Pancreas (tissue), 10 donors: ENCODE results near the gene ST8SIA1. TPM values are rescaled to one million over a fixed set of nuclear protein-coding genes. Genes with fewer than 3 reads are reported as not detected.
A peak's percentile ranks its signal among the peaks of the same experiment; 100 is the strongest.

Experiments
- ATAC-seq, 4 donors: fragments of 200-7000 bp; cut with Tn5 transposase; one replicate each; pipeline versions ENCODE4 v1.8.0 to v1.9.1; 2020; ENCODE audit warnings: mild to moderate bottlenecking in 4 of 4, moderate library complexity in 4 of 4
- DNase-seq, 6 donors: peaks; one replicate each; pipeline ENCODE4 v3.0.0-alpha.2; 2020
- FAIRE-seq: peaks from 2 replicates; lab custom pipeline; 2012; peaks lifted over from hg19 to GRCh38; lab: Jason Lieb, UNC
- H3K27ac ChIP-seq, 4 donors: fragments of 200-600 bp; sonication (generic); 1 replicate in 3 of 4; 2 replicates in 1 of 4; pipeline versions ENCODE4 v1.5.0 to v1.8.0; 2020
- H3K27me3 ChIP-seq, 4 donors: fragments of 200-600 bp; one replicate each; pipeline ENCODE4 v1.8.0; 2021
- H3K36me3 ChIP-seq, 3 donors: fragments of 200-600 bp; sonication (generic) in 1 of 3; one replicate each; pipeline versions ENCODE4 v1.5.0 to v1.8.0; 2020 to 2021
- H3K4me1 ChIP-seq, 3 donors: fragments of 200-600 bp; one replicate each; pipeline ENCODE4 v1.8.0; 2021
- H3K4me3 ChIP-seq, 4 donors: fragments of 200-600 bp; sonication (generic) in 2 of 4; one replicate each; pipeline versions ENCODE4 v1.5.0 to v1.8.0; 2020 to 2021
- H3K9me3 ChIP-seq, 4 donors: fragments of 200-600 bp; one replicate each; pipeline ENCODE4 v1.8.0; 2021
- WGBS, 2 donors: extraction: QIAGEN DNeasy Blood & Tissue Kit; methylation state at CpG; one replicate each; pipeline ENCODE4 v1.1.7; 2013; 5-methylcytosine and 5-hydroxymethylcytosine counted together
- intact Hi-C, 3 donors: fragments of 100-400 bp; cut with DNase I; formaldehyde crosslinking; loops; one replicate each; pipeline versions ENCODE4 v1.11.1 to v1.14.2; 2022
- polyA plus RNA-seq, 2 donors: library from polyadenylated mRNA; stranded (reverse); fragments of 200-250 nt; gene quantifications; one replicate each; pipeline ENCODE4 v1.2.3, GENCODE V29; 2013
- total RNA-seq, 6 donors: library from RNA; stranded (reverse); fragmentation: NEBNext Ultra II Directional in 4 of 6; extraction: Animal tissue kit (Norgen Biotek cat#: 25700) in 4 of 6; gene quantifications; one replicate each; pipeline versions ENCODE4 v1.2.1 to v1.2.4, GENCODE V29; 2021 to 2023
- TF ChIP-seq, protein P1 (sequence below), 4 donors: fragments of 200-600 bp; sonication (generic) in 3 of 4; IDR thresholded peaks; one replicate each; pipeline versions ENCODE4 v1.5.0 to v1.8.0; 2021; ENCODE audit warnings: antibody characterized with exemption in 4 of 4
- donor health status: healthy with polysubstance abuse.
- donor health status: DM: no; HTN: no; CAD: no; lungs with moderate emphysema.
- donor health status: DM: no; HTN: no; CAD: no.
- donor health status: control.
- donor health status: control.
- donor health status: Bipolar disorder and iron deficiency.
- donor health status: DM: yes; HTN: yes; CAD: no.
- donor health status: DM: no; HTN: no; CAD: no.
- donor health status: DM: no; HTN: no; CAD: no.
- donor health status: DM: yes; HTN: yes; CAD: no.

Gene ST8SIA1
- total and polyA plus RNA-seq, 8 donors = 0.38 to 1.5 (median 0.88) TPM; not detected in 2

DNA sequence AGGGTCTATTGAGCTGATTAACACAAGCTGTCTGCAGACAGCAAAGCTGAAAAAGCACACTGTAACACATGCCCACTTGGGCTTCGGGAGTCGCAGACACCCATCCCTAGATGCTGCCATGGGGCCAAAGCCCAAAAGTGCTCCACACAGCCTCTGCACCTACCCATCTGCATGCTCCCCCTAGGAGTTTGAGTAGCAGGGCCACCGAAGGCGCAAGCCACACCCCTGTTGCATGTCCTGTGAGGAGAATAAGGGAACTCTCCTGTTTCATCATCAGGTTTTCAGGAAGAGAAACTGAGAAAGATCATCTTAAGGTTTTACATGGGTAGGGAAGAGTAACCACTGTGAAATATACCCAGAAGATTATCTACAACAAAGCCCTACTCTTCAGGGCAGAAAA lies 5.6 kb upstream of the ST8SIA1 start:
- FAIRE-seq = no peak
- WGBS, 2 donors = 83 to 87% methylated on average over 4 of the region's 4 CpGs
- intact Hi-C loops = no loop called here
- no peak overlapping the region for H3K27ac ChIP-seq
- no peaks in the 10 kb centered on the region for H3K27me3 ChIP-seq
- H3K9me3 ChIP-seq = no peaks in the 10 kb centered on the region
- peak in 1 of 6 donors; percentile 27 for DNase-seq
- TF ChIP-seq, protein P1, sequence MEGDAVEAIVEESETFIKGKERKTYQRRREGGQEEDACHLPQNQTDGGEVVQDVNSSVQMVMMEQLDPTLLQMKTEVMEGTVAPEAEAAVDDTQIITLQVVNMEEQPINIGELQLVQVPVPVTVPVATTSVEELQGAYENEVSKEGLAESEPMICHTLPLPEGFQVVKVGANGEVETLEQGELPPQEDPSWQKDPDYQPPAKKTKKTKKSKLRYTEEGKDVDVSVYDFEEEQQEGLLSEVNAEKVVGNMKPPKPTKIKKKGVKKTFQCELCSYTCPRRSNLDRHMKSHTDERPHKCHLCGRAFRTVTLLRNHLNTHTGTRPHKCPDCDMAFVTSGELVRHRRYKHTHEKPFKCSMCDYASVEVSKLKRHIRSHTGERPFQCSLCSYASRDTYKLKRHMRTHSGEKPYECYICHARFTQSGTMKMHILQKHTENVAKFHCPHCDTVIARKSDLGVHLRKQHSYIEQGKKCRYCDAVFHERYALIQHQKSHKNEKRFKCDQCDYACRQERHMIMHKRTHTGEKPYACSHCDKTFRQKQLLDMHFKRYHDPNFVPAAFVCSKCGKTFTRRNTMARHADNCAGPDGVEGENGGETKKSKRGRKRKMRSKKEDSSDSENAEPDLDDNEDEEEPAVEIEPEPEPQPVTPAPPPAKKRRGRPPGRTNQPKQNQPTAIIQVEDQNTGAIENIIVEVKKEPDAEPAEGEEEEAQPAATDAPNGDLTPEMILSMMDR (IDR thresholded peaks at IDR 0.05) = no peak
- no peaks in the 10 kb centered on the region for H3K4me1 ChIP-seq
- no peak overlapping the region for H3K4me3 ChIP-seq
- peak in 2 of 4 donors; percentile 26 to 40 for ATAC-seq
- no peaks in the 10 kb centered on the region for H3K36me3 ChIP-seq

- Histone ChIP-seq H3K36me3 (no peaks in the 10 kb centered on the region), H3K4me3 (no peak overlapping the region), H3K4me1 (no peaks in the 10 kb centered on the region), H3K27ac (no peak overlapping the region), H3K27me3 (no peaks in the 10 kb centered on the region), H3K9me3 (no peaks in the 10 kb centered on the region)
- ATAC-seq (no peak), DNase-seq (peak in 1 of 6 donors; percentile 32), FAIRE-seq (no peak)
- TF ChIP-seq, protein P1 (IDR thresholded peaks at IDR 0.05) = no peak
- WGBS, 2 donors = 90 to 96% methylated on average over 9 of the region's 9 CpGs
- intact Hi-C loops = no loop called here
Measured at GRCh38 chr12:22339691-22340090, 5.2 kb upstream of the ST8SIA1 start.

GRCh38 chr12:22335794-22336166 lies 1.3 kb upstream of the ST8SIA1 start:
- Histone ChIP-seq H3K27ac (no peak overlapping the region), H3K4me3 (peak overlapping the region in 3 of 4 donors; percentile 29 to 51 (median 35)), H3K36me3 (no peaks in the 10 kb centered on the region), H3K27me3 (peaks cover 0 to 9% (median 4%) of the 10 kb centered on the region in 4 donors), H3K4me1 (peaks cover 0 to 4% (median 0%) of the 10 kb centered on the region in 3 donors), H3K9me3 (no peaks in the 10 kb centered on the region)
- FAIRE-seq (no peak), ATAC-seq (peak in 2 of 4 donors; percentile 4 to 10), DNase-seq (no peak)
- intact Hi-C loops = no loop called here
- 11 to 13% methylated on average over 6 of the region's 6 CpGs for WGBS, 2 donors
- TF ChIP-seq, protein P1 (IDR thresholded peaks at IDR 0.05) = no peak

DNA sequence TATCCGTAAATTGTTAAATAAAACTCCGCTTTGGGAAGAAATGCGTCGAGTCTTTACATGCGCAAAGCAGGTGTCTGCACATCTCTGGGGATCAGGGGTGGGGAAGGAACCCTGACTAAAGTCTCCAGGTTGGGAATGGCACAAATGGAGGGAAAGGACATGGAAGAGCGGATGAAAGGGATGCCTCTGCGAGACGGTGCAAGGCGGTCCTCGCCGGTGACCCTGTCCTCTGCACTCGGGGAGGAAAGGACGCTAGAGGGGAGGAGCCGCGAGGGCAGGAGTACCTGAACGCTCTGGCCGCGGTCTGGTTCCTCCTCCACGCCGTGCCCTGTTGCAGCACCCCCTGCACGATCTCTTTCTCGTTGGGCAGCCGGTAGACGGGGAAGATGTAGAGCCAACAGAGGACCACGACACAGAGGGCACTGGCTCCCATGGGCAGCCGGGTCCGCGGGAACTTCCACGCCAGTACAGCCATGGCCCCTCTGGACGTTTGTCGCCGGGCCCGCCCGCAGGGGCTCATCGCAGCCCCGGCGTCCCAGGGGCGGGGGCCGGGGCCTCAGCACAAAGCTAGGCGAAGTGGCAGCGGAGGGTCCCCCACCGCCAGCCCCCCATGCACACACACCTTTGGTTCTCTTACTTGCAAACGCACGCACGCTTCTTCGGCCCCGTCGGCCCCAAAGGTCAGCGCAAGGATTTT lies 646 bp downstream of the ST8SIA1 start:
- Histone ChIP-seq H3K4me1 (peaks cover 0 to 4% (median 0%) of the 10 kb centered on the region in 3 donors), H3K36me3 (no peaks in the 10 kb centered on the region), H3K27ac (no peak overlapping the region), H3K27me3 (peaks cover 0 to 9% (median 4%) of the 10 kb centered on the region in 4 donors), H3K9me3 (no peaks in the 10 kb centered on the region), H3K4me3 (peak overlapping the region; percentile 24 to 51 (median 32))
- intact Hi-C loops = no loop called here
- DNase-seq = peak in 1 of 6 donors; percentile 63
- TF ChIP-seq, protein P1 (IDR thresholded peaks at IDR 0.05) = no peak
- no peak for FAIRE-seq
- 5% methylated on average over 46 to 49 of the region's 49 CpGs for WGBS, 2 donors
- peak in 3 of 4 donors; percentile 9 to 29 (median 14) for ATAC-seq

DNA sequence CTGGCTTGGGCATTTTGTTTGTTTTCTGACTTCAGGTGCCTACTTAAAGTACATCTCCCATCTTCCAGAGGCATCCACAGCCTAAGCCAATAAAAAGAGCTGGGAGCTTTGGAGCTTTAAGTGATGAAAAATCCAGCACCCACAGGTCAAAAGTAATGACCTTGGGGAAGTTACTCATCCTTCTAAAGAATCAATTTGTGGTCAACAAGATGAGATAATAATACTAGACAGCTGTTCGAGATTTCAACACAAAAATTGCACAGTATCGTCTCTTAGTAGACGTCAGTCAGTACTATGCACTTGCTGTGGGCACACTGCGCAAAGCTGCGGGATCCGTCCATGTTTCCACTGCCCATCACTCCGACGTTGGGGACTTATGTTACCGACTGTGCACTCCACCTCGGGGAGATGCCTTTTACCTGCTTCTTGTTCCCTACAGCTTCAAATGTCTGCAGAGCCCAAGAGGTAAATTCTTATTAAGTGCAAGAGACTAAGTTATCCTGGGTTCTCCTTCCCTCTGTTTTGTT lies 1.3 kb downstream of the ST8SIA1 start:
- Histone ChIP-seq H3K36me3 (no peaks in the 10 kb centered on the region), H3K9me3 (no peaks in the 10 kb centered on the region), H3K4me3 (peak overlapping the region in 1 of 4 donors; percentile 51), H3K27ac (no peak overlapping the region), H3K4me1 (peaks cover 0 to 4% (median 0%) of the 10 kb centered on the region in 3 donors), H3K27me3 (peaks cover 0 to 9% (median 4%) of the 10 kb centered on the region in 4 donors)
- WGBS, 2 donors = 38 to 39% methylated on average over 10 of the region's 10 CpGs
- intact Hi-C loops = no loop called here
- DNase-seq (no peak), ATAC-seq (no peak), FAIRE-seq (no peak)
- TF ChIP-seq, protein P1 (IDR thresholded peaks at IDR 0.05) = no peak
